HG03135 (cell line): ENCODE measurements around the gene MINPP1.

Experiments
- ATAC-seq: cut with Tn5 transposase; IDR thresholded peaks from one replicate; pipeline ENCODE4 v1.9.1; 2021; ENCODE audit warnings: mild to moderate bottlenecking, moderate library complexity; ENCODE audit not compliant: unreplicated experiment

The MINPP1 gene

DNA sequence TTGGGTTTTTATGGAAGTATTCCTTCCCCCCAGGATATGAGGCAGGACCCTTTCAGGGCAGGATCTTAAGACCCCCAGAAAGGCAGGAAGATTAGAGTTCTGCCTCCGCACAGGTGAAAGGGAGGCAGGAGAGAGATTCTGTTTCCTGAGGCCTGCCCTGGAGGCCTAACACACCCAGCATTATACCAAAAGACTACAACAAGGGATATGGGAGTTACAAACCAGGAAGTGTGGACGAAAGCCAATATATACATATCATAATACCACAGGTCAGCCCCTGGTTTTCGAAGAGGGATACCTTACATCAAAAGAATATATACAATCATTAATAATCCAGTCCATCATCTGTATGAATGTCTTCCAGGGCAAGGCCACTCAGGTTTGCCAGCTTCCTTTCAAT, 14.2 kb downstream of the MINPP1 start:
- no peak for ATAC-seq

- ATAC-seq, result no peak
These were observed 14.9 kb downstream of the MINPP1 start for GRCh38 chr10:87519582-87519981.

DNA sequence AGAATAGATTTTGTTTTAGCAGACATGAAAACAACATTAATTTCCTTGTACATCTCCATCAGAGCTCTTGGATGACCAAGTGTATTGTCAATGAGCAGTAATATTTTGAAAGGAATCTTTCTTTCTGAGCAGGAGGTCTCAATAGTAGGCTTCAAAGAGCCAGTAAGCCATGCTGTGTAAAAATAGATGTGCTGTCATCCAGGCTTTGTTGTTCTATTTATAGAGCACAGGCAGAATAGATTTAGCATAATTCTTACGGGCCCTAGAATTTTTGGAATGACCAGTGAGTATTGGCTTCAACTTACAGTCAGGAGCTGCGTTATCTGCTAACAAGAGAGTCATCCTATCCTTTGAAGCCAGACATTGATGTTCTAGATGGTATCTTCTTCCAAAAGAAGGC, 19.0 kb downstream of the MINPP1 start:
- ATAC-seq, result no peak

DNA sequence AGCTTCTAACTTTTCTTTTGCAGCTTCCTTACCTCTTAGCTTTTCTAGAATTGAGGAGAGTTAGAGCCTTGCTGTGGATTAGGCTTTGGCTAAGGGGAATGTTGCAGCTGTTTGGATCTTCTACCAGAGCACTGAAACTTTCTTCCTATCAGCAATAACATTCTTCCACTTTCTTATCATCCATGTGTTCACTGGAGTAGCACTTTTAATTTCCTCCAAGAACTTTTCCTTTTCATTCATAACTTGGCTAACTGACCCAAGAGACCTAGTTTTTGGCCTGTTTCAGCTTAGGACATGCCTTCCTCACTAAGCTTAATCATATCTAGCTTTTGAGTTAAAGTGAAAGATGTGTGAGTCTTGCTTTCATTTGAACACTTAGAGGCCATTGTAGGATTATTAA, 19.6 kb downstream of the MINPP1 start:
- no peak for ATAC-seq

GRCh38 chr10:87531908-87532622, 27.4 kb downstream of the MINPP1 start:
- ATAC-seq, result no peak

DNA sequence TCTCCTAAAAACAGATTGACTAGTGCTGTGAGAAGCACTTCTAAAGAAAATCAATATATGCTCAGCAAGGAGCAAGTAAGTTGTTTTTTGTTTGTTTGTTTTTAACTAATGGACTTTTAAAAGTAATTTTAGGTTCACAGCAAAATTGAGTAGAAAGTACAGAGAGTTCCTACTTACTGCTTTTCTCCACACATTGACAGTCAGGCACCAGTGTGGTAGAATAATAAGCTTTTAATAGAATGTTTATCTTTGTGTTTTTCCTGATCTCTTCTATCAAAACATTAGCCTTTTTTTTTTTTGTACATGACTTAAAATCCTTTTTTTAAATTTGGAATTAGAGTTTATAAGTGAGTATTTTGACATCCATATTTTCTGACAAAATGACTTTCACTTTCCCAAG, 28.0 kb downstream of the MINPP1 start:
- ATAC-seq, result no peak

GRCh38 chr10:87534173-87534858, 29.6 kb downstream of the MINPP1 start:
- peak; percentile 78 for ATAC-seq

- no peak for ATAC-seq
These were observed 33.7 kb downstream of the MINPP1 start for GRCh38 chr10:87538092-87539015.

DNA sequence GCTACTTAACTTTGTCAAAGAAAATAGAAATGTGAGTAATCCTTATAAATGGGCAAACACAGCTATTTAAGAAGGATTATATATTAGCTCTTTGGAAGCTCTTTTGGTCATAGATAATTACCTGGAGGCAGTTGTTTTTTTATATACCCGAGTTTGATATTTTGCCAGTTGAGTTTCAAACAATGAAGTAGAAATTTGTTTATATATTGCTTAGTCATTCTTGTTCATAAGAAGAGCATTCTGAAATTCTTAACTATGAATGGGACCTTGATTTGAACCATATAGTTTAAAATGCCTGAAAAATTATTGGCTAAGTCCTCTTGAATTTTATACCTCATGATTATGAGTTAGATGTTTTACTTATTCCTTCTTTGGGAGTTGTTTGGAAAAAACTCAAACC, 36.4 kb downstream of the MINPP1 start:
- ATAC-seq, result no peak

GRCh38 chr10:87544721-87545120, 40.0 kb downstream of the MINPP1 start:
- no peak for ATAC-seq

DNA sequence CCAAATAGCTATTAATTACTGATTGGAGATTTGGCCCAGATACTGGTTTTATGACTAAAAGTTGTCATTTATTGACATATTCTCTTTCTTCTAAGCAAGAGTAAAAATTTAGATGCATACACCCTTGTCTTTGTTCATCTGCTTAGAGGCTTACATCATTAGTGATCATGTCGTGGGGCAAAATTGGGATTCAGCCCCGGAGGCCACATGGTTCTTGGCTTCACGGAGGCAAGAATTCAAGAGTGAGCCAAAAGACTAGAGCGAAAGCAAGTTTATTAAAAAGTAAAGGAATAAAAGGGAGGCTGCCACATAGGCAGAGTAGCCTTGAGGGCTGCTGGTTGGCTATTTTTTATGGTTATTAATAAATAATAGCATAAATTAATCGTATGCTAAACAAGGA, 41.1 kb downstream of the MINPP1 start:
- no peak for ATAC-seq

- no peak for ATAC-seq
These were observed 41.5 kb downstream of the MINPP1 start for GRCh38 chr10:87546210-87546609.

DNA sequence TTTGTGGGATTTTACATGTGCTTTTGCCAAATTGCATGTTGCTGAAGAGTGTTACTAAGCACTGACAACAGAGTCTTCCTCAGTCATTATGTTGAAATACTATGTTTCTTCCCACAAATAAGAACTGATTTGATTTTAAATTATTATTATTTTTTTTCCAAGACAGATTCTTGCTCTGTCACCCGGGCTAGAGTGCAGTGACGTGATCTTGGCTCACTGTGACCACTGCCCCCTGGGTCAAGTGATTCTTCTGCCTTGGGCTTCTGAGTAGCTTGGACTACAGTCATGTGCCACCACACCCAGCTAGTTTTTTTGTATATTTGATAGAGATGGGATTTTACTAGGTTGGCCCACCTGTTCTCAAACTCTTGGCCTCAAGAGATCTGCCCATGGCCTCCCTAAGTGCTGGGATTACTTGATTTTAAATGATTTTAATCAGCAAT, 42.3 kb downstream of the MINPP1 start:
- ATAC-seq, result no peak

DNA sequence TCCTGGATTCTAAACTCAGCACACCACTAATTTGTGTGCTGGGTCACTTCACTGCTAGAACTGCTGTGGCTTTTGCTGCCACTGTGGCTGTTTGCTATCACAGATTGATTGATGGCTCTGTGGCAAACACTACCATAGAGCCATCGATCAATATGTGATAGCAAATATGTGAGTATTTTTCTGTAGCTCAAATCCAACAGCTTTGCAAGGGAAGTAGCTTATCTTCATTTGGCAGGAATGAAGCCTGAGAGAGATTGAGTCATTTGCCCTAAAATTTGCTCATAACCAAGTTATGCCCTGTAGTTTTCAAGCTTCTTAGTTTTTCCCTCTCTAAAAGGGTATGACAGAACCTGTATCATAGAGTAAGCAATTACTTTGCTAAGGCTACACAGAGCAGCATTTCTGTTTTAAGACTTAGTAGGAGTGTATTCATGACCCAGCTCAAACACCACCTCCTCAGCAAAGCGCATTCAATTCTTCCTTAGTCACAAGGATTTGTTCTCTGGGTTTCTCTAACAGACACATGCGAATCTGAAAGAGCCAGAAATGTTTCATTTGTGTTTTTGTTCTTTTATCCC, 43.1 kb downstream of the MINPP1 start:
- no peak for ATAC-seq

DNA sequence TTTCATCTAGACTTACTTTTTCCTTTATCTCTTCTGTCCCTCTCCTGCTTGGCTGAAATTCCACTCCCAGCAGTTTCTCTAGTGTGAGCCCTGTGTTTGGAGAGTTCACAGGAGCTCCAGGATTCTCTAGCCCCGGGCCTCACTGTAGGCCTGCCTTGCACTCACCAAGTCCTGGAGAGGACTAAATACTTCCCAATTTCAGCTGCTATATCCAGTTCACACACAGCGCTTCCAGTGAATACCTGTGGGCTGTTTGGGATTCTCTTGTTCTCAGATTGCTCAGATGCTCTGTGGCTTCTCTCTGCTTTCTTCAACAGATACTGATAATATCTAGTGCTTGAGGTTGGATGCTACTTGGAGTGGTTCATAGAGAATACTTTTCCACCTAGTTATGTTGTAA, 46.0 kb downstream of the MINPP1 start:
- no peak for ATAC-seq

GRCh38 chr10:87551326-87551725, 46.6 kb downstream of the MINPP1 start:
- ATAC-seq, result no peak

DNA sequence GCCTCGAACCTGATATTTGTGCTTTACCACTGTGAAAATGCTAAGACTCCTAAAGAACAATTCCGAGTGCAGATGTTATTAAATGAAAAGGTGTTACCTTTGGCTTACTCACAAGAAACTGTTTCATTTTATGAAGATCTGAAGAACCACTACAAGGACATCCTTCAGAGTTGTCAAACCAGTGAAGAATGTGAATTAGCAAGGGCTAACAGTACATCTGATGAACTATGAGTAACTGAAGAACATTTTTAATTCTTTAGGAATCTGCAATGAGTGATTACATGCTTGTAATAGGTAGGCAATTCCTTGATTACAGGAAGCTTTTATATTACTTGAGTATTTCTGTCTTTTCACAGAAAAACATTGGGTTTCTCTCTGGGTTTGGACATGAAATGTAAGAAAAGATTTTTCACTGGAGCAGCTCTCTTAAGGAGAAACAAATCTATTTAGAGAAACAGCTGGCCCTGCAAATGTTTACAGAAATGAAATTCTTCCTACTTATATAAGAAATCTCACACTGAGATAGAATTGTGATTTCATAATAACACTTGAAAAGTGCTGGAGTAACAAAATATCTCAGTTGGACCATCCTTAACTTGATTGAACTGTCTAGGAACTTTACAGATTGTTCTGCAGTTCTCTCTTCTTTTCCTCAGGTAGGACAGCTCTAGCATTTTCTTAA, 47.7 kb downstream of the MINPP1 start:
- ATAC-seq, result no peak

- ATAC-seq, result no peak
These were observed 52.7 kb downstream of the MINPP1 start for GRCh38 chr10:87557409-87557808.

- no peak for ATAC-seq
These were observed 53.6 kb downstream of the MINPP1 start for GRCh38 chr10:87558333-87558732.

DNA sequence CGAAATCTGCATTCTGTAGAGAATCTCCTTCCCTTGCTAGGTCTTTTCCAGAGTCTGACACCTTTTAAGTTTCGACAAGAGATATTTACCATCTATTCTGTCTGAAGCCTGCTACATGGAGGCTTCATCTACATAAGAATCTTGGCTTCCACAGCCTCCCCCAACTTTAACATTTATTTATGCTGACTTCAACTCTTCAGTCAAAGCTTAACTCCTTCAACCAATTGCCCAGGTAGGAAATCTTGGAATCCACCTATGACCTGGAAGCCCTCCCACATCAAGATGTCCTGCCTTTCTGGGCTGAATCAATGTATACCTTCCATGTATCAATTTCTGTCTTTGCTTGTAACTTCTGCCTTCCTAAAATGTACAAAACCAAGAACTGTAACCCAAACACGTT, 54.7 kb downstream of the MINPP1 start:
- ATAC-seq, result no peak
